ENCODE measurements around the gene NUDT16L1.
A peak's percentile ranks its signal among the peaks of the same experiment; 100 is the strongest.
"Not testable (repeated sequence)": the region's sequence is repeated elsewhere in the genome, so short reads cannot be mapped to it uniquely, and the experiment has no call there.

The NUDT16L1 gene

DNA sequence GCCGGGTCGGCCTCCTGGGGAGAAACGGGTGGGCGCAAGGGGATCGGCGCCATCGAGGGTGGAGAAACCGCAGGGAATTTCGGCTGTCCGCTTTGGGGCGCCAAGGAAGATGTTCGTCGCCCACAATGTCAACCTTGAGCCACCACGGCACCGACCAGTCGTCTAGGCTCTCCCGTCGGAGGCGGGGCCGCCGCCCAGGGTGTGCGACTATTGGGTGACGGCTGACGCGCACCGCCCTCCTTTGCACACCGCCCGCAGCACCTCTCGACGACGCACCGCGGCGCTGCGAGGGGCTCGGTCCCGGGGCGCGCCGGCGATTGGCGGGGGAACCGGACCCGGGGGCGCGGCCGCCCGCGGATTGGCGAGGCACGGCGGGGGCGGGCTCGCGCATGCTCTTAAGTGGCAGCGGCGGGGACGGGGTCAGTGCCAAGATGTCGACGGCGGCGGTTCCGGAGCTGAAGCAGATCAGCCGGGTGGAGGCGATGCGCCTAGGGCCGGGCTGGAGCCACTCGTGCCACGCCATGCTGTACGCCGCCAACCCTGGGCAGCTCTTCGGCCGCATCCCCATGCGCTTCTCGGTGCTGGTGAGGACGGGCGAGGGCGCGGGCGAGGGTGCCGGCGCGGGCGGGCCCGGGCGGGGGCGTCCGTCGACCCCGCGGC is at the start of gene NUDT16L1:
Gene NUDT16L1 (plus strand): TSS at position 267 of the 660 bp plus-strand sequence. CDS start 165 bp downstream, at position 432.
- FAIRE-seq (no peak), DNase-seq (ENCODE audit: low spot score) (peak; percentile 84)

DNA sequence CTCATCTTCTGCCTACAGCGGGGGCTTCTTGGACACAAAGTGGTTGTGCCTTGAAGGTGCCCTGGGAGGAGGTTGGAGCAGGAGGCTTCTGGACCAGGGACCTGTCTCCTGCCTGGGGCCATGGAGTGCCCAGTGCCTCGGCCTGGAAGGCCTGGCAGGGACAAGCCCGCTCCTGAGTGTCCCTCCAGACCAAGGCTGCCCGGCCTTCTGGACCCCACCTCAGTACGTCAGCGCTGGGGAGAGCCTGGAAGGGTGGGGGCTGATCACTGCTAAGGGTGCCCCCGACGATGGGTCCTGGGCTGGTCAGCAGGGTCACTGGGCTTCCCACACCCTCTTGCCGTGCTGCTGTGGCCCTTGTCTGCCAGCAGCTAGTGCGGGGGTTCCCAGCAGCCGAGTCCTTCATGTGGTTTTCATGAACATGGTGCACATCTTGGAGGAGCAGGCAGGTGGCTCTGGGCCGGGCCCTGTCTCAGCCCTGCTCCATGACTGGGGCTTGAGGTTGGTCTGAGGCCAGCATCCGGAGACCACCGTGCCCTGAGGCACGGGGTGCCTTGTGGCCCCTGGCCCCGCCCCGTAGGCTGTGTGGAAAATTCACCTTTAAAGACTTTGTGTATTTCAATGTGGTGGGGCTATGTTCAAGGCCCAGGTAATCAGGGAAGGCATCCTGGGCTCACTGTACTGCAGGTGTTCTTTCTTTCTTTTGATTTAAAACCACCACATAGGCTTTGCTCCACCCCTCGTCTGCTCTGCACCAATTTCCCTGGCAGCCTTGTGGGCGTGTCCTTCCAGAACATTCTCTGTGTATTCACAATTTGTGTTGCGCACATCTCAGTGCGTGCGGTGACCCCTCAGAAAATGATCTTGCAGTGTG is 46.4 kb upstream of the NUDT16L1 start:
- no peak for FAIRE-seq
- DNase-seq (ENCODE audit: low spot score) = no peak

DNA sequence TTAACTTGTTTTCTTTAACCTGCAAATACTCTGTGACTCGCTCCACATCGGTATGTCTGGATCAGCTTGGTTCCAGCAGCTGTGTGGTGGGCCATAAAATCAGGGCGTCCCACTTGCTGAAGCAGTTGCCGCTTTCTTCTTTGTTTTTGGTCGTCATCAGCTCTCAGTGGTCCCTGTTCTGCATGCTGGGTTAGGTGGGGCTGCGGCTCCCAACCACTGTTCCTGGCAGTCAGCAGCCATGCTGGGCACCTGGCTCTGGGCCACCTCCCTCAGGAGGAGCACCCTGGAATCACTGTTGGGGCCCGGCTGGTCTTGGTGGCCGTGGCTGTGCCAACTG is 45.8 kb upstream of the NUDT16L1 start:
- FAIRE-seq (no peak), DNase-seq (ENCODE audit: low spot score) (no peak)

DNA sequence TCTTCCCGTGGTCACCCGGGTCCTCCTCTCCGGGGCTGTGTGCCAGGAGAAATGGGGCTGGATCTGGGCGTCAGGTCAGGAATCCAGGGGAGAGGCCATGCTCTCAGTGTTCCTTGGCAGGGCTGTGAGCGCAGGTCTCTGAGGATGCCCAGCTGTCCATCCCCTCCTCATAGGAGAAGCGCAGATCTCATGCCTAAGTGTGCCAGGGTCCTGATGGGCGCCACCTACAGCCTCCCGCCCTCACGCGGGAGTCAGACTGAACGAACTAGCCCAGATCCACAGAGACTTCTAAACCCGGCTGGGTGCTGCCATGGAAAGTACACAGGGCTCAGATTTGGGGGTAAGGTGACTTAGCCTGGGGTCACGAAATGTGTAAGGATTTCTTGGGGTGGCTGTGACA is 44.4 kb upstream of the NUDT16L1 start:
- no peak for FAIRE-seq
- DNase-seq (ENCODE audit: low spot score) = no peak

DNA sequence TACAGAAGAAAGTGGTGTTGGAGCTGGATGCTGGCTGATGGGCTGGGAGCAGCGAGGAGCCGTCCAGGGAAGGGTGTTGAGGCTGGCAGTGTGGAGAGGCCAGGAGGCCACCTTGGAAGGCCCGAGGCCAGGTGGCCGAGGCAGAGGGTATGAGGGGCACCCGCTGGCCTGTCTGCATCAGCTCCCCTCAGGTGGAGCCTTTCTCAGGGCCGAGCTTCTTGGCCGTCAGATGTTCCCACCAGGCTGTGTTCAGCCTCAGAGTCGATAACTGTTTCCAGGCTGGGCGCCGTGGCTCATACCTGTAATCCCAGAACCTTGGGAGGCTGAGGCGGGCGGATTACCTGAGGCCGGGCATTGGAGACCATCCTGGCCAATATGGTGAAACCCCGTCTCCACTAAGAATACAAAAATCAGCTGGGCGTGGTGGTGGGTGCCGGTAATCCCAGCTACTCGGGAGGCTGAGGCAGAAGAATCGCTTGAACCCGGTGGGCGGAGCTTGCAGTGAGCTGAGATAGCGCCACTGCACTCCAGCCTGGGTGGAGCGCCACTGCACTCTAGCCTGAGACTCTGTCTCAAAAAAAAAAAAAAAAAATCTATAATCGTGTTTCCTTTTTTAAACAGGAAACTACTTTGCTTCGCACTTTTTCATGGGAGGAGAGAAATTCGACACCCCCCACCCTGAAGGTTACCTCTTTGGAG is 43.5 kb upstream of the NUDT16L1 start:
- FAIRE-seq = no peak
- no peak for DNase-seq (ENCODE audit: low spot score)

DNA sequence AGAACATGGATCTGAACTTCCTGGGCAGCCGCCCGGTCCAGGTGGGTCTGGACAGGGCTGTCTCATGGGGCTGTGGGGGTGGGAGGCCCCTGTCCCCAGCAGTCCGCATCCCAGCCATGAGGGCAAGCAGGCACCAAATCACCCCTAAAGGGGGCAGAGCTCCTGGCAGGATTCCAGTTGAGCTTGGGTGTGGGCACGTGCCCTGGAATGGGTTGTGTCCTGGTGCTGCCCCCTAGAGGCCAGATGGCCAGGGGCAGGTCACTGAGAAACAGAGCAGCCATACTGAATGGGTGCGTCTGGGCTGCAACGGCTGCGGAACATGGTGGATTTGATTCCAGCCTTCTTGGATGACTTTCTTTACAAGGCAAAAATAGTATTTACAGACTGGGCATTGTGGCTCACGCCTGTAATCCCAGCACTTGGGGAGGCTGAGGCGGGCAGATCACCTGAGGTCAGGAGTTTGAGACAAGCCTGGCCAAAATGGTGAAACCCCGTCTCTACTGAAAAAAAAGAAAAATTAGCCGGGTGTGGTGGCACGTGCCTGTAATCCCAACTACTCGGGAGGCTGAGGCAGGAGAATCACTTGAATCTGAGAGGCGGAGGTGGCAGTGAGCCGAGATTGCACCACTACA is 42.8 kb upstream of the NUDT16L1 start:
- FAIRE-seq = not testable (repeated sequence)
- DNase-seq (ENCODE audit: low spot score) = peak; percentile 39

DNA sequence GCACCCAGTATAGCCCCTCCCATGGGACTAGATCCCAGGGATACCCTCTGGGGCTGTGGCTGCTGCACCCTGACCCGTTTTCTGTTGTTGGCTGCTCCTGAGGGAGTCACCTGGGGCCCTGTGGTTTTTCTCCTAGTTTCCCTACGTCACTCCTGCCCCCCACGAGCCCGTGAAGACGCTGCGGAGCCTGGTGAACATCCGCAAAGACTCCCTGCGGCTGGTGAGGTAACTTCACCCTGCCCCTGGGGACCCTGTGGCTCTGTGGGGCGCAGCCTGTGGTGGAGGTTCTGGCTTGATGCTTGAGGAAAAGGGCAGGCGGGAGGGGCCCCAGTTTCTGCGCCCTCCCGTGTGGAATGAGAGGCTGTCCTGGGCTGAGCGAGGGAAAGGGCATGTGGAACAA is 41.5 kb upstream of the NUDT16L1 start:
- FAIRE-seq (no peak), DNase-seq (ENCODE audit: low spot score) (no peak)

DNA sequence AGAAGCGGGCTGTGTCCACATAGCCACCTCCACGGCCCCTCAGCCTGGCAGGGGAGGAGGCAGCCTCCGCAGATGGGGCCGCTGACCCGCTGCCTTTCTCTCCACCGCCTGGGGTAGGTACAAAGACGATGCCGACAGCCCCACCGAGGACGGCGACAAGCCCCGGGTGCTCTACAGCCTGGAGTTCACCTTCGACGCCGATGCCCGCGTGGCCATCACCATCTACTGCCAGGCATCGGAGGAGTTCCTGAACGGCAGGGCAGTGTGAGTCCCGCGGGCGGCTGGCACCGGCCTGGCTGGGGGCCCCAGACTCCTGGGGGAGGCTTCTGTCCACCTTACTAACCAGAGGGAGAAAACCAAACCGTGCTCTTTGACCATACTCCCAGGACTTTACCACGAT is 40.8 kb upstream of the NUDT16L1 start:
- DNase-seq (ENCODE audit: low spot score) (no peak), FAIRE-seq (no peak)

DNA sequence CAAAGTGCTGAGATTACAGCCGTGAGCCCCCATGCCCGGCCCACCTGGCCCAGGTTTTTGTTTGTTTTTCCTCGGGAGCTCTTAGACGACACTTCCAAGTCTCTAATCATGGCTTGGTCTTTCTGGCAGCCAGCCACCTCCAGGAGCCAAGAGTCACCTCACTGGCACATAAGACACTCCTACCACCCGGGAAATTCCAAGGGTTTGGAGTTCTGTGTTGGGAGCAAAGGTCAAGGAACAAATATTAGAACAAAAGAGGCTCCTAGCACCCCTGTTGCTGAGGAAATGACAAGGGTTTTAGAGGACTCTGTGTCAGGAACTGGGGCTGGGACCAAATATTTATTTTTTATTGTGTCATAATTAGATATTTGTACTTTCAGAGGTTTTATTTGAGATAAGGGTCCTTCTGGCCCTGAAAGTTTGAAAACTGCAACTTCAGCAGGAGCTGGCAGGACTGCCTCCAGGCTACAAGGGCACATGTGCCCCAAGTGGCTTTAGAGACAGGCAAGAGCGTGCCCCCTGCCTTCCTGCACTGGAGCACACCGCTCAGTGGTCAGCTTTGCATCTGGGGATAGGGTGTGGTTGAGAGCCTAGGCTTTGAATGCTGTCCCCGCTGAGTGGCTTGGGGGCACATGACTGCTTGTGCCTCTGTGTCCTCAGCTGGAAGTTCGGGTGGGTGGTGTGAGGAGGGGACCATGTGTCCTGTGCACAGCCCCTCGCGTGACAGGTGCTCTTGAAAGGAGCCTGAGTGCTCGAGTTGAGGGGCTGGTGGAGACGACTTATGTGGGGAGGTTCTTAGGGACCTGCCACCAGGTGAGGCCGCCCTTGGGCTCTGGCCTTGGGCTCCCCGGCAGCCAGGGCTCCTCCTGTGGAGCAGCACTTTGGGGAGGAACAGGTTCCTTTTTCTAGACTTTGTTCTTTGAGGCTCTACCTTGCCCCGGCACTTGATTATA is 39.1 kb upstream of the NUDT16L1 start:
- peak; percentile 73 for FAIRE-seq

DNA sequence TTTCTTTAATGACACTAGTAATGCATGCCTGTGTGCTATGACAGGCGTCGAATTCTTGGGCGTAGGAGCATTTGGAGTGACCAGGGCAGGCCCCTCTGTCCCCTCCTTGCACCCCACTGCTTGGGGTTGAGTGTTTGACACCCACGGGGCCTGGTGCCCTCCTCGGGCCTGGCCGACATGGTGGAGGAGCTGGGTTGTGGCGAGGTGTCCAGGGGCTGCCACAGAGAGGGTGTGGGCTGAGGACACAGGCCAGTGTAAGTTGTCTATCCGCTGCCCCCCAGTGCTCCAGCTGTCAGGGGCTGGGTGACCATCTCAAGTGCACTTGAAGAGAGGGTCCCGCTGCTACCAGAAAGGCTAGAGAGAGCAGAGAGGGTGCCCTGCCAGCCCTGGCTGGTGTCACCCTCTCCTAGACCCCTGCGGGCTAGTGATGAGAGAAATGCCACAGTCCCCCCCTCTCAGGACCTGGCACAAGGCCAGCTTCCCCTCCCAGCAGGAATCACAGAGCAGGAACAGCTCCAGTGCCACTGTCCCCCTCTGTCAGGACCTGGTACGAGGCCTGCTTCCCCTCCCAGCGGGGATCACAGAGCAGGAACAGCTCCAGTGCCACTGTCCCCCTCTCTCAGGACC is 38.3 kb upstream of the NUDT16L1 start:
- DNase-seq (ENCODE audit: low spot score) (no peak), FAIRE-seq (no peak)

More for the DNA sequence above, 39.1 kb upstream of the NUDT16L1 start:
- DNase-seq (ENCODE audit: low spot score) = peak; percentile 70

DNA sequence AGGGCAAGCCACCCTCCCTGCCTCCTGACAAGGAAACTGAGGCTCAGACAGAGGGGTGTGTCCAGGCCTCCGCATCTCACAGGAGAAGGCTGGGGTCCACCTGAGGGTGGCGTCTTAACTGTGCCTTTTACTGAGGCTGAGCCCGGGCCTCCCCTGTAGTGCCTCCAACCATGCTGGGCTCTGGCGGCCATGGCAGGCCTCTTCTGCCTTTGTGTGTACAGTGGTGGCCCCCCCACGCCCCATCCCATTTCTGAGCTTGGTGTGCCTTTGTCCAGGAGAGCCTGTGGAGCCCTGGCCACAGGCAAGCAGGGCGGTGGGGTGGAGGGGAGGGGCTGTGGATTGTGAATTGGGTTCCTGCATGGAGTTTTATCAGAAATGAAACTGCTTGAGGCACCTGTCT is 37.6 kb upstream of the NUDT16L1 start:
- no peak for FAIRE-seq

DNA sequence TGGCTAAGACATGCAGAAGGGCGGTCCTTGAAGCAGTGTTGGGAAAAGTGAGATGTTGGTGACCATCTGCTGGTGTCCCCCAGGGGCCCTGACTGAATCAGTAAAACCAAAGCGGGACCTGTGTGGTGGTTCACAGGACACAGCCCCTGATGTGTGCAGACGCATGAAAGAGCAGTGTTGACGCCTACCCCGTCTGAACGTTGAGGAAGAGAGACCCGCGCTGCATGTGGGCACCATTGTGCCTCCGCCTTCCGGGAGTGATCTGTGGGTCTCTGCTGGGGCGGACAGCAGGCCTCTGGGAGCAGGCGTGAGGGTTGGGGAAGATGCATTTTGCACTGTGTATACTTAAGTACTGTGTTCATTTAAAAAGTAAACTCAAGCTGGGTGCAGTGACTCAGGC is 37.1 kb upstream of the NUDT16L1 start:
- no peak for FAIRE-seq
- no peak for DNase-seq (ENCODE audit: low spot score)

More for the DNA sequence above, 37.6 kb upstream of the NUDT16L1 start:
- no peak for DNase-seq (ENCODE audit: low spot score)

DNA sequence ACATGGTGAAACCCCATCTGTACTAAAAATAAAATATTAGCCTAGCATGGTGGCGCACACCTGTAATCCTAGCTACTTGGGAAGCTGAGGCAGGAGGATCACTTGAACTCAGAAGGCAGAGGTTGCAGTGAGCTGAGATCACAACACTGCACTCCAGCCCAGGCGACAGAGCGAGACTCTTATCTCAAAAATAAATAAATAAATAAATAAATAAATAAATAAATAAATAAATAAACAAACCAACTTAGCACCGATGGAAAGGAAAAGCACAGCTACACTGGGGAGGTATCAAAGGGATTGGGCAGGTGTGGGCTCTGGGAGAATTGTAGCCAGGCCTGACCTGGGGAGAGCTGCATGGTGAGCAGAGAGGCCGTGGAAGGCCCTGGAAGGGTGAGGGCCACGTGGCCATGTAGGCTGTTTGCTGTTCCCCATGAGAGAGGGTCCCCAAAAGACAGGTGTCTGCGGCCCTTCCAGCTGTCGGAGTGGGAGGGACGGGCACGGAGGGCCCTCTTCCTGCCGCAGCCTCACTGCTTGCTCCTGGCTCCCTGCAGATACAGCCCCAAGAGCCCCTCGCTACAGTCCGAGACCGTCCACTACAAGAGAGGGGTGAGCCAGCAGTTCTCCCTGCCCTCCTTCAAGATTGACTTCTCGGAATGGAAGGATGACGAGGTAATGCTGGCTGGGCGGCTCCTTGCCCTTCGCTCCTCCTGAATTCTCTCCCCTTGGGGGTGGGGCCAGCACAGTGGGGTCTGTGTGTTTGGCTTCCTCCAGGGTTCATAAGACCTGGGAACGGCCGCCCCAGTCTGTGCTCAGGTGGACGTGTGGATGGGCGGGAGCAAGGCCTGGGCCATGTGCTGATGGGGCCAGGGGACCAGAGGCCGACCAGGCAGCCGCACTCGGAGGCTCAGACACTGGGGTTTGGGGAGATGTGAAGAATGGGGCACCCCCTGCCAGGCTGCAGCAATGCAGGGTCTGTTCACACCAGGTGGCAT is 36.4 kb upstream of the NUDT16L1 start:
- DNase-seq (ENCODE audit: low spot score) (no peak), FAIRE-seq (no peak)

DNA sequence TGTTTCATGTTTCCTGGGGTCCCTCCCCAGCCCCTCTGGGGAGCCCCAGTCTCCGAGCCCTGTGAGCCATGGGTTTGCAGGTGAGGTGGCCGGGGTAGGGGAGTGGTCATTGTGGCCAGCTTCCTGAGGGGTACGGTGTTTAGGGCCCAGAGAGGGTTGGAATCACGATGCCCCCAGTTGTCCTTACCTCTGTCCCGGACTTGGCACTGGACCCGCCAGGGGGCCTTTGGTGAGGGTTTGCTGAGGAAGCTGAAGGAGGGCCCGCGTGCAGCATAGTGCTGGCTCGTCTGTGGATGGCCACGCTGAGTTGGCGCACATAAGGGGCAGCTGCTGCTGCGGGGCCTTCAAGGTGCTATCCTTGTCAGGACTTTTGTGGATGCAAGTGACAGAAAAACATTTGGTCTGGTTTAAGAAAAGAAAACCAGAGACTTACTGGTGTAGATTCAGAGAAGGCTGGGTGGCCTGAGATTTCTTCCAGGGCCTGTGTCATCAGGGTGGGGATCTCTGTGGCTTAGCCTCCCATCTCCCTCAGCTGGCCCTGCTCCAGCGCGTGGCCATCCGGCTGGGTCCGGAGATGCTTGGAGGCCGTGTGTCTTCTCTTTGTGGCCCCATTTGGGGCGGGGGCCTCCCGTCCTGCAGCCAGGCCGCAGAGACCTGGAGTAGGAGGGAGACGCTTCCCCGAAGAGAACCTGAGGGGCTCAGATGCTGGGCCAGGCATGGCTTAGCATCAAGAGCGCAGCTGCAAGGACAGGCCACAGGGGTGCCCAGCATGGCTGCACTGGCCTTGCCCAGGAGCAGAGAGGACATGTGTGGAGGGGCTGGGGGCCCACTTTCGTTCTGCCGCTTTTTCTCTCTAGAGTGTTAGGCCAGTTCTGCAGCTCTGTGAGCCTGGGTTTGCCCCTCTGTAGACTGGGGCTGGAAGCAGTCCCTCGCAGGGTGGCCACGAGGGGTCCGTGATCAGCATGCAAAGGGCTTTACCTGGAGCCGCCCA is 33.7 kb upstream of the NUDT16L1 start:
- FAIRE-seq = no peak
- no peak for DNase-seq (ENCODE audit: low spot score)

DNA sequence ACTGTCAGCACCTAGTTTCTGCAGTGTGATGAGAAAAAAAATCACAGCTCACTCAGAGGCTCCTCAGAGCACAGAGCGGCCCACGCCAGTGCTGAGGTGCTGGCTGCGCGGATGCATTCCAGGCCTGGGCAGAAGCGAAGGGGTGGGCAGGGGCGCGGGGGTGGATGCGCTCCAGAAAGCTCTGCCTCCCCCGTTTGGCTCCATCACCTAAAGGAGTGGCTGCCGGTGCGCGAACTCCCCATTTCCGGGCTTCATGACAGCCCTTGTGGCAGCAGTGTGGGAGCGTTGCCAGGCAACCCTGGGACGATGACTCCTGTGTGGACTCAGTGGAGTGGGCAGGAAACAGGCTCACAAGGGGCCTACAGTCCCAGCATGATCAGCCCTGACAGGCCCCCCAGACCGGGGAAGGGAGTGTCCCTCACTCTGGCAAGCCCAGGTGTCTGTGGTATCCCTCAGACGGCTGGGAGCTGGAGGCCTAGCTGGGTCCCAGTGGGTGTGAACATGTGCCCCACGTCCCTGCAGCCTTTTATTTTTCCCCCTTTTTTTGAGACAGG is 32.8 kb upstream of the NUDT16L1 start:
- FAIRE-seq (no peak), DNase-seq (ENCODE audit: low spot score) (peak; percentile 70)

DNA sequence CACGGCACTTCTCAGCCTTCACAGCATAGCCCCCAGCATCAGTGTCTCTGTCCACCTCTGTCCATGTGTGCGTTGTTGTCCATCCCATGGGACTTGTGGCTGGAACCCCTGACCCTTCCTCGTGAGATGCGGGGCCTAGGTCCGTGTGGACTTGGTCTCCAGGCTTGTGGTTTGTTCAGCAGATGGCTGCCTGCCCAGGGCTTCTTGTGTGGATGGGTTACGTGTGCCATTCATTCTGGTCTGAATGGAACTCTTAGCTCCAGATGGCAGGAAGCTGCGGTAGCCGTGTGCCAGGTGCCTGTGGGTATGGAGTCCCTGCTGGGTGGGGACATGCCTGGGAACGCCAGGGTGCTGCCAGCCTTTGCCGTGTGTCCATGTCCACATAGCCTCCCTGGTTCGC is 31.7 kb upstream of the NUDT16L1 start:
- no peak for FAIRE-seq
- DNase-seq (ENCODE audit: low spot score) = no peak

DNA sequence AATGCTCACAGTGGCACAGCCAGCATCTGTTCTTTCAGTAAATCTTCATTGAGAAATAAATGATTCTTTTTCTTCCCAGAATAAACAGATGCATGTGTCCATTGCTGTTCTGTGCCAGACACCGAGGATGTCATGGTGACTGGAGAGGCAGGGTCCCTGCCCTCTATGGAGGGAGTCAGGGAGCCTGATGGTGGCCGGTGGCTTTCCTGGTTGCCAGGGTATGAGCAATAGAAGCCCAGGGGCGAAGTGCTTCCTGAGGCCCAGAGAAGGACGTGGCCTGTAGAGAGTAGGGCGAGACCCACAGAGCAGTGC is 29.9 kb upstream of the NUDT16L1 start:
- FAIRE-seq = no peak
- DNase-seq (ENCODE audit: low spot score) = no peak

All from RCC 7860 (cell line).